GM18868 (cell line): Measurements from ENCODE around the gene C10orf67.
"Not testable (repeated sequence)": the region's sequence is repeated elsewhere in the genome, so short reads cannot be mapped to it uniquely, and the experiment has no call there.

ENCODE experiments used
- ATAC-seq: cut with Tn5 transposase; IDR thresholded peaks from one replicate; pipeline ENCODE4 v1.9.1; 2021; ENCODE audit warnings: mild to moderate bottlenecking, moderate library complexity; ENCODE audit not compliant: unreplicated experiment

C10orf67 gene

DNA sequence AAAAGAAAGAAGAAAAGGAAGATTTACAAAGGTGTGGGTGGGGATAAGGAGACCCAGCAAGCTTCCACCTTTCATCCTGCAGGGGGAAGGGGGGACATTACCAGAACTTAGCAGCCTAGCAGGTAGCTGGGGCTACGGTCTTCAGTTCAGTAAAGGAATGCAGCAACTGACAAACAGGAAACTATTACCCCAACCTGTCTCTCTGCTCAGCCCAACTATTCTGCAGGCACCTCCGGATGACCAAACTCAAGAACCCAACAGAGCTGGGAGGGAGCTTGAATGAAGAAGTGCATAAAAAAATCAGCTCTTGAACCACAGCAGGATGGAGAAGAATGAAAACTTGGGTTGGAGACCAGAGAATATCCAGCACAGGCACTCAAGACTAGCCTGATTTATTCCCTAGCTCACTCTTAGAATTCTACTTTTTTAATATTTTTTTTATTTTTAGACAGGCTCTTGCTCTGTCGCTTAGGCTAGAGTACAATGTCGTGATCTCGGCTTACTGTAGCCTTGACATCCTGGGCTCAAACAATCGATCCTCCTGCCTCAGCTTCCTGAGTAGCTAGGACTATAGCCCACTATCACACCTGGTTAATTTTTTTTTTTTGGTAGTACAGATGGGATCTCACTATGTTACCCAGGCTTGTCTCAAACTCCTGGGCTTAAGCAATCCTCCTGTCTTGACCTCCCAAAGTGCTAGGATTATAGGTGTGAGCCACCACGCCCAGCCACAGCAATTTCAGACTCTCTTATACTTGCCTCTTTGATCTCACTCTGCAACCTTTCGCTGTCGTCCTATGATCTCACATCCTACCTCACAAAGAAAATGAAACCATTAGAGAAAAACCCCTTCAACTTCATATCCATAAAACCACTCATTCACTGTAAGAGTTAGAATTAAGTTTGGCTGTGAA is 18.5 kb upstream of the C10orf67 start:
- ATAC-seq: peak; percentile 52

DNA sequence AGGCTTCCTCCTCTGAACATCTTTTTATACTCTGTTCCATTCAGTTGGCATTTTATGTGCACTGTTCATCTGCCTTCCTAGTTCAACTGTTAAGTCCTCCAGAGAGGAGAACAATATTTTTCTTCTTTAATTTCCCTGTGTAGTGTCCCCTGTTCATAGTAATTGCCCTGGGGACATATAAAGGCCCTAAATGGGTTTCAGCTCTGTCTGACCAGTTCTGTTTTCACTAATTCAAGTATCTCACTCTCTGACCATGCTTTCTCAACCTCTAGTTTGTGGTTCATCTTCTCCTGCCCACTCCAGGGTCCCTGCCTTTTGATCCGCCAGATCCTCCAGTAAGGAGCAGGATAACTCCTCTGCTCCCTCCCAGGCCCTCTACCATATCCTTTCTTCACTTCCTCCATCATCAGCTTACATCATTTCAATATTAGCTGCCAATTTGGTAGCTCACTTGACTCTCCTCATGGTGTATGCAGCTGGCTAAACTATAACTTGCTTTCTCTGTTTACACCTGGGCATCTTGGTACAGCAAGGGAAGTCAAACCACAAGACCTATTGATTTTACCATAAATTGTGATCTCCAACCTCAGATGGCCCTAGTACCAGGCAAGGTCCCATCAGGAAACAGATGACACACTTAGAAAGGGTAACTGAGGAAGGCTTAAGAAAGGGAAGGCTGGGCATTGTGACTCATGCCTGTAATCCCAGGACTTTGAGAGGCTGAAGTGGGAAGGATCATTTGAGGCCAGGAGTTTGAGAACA is 17.7 kb upstream of the C10orf67 start:
- peak; percentile 23 for ATAC-seq

DNA sequence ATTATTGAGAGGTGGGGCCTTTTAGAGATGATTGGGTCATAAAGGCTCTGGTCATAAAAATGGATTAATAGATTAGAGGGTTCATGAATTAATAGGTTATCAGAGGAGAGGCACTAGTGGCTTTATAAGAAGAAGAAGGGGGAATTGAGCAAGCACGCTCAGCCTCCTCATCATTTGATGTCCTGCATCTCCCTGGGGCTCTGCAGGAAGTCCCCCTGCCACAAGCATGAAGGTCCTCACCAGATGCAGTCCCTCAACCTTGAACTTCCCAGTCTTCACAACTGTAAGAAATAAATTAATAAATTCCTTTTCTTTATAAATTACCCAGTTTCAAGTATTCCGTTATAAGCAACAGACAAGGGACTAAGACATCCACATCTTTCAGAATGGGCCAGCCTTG is 17.1 kb upstream of the C10orf67 start:
- no peak for ATAC-seq

DNA sequence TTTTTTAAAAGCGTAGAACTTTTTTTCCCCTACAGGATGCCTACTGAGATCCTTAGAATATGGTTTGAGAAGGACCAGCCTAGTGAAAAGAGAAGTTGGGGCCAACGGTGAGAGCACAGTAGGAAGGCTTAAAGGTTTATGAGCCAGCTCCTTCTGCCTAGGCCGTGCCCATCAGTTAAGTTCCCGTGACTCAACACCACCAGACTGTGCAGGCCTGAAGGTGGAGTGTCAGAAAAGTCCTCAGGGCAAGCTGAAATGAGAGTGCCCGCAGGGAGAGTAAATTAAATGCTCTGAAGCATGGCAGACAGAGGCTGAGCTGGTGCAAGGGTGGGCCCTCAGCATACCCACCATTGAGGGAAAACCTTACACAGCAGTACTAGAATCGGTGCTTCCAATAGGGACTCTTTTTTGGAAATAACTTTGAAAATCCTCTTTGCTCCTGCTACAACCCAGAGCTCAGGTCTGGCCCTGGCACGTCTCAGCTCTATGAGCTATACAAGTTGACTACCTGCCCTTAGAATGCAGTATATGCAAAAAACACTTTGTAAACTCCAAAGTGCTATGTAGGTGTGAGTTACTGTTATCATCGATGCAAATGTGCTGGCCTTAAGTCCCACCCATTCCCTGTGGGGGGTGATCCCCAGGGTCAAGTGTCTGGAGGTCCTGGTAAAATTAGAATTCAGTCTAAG is 15.2 kb upstream of the C10orf67 start:
- no peak for ATAC-seq

DNA sequence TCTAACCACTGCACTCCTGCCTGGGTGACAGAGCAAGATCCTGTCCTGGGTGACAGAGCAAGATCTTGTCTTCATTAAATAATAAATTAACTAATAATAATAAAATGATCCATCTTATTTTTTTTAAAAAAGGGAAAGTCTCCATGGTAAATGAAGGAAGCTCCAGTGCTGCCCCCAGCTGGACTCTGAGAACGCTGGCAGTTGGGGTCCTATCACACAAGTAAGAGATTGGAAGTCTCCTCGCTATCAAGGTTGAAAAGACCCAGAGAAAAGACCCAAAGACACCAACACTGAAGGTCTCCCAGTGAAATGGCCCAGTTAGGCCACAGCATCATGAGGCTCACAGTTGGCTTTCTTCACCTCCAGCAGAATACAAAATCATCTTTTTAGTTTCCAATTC is 13.8 kb upstream of the C10orf67 start:
- ATAC-seq: no peak

DNA sequence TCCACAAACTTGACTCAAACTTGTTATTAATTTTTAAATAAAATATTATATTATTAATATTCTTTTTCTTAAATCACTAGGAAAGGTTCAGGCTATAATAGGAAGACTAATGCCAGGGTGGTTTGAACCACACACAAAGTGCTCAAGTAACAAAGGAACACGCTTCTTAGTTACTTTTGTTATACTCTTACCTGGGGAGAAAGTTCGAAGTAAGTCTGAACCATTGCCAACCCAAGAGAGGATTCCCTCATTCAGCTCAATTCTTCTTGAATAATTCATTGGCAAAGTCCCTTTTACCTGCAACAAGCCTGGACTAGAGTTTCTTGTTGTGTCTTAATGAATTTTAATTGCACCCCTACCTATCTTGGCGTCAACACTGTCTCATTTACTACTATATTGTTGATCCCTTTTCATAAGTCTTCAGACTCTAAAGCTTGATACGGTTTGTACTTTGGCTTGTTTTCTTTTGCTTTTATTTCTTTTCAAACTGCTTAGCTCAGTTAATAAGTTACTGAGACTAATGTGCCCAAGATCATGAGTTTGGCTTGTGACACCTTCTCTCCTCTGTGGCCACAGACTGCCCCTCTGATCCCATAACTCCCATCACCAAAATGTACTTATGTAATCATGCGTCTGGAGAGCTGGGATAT is 10.2 kb upstream of the C10orf67 start:
- ATAC-seq: no peak

DNA sequence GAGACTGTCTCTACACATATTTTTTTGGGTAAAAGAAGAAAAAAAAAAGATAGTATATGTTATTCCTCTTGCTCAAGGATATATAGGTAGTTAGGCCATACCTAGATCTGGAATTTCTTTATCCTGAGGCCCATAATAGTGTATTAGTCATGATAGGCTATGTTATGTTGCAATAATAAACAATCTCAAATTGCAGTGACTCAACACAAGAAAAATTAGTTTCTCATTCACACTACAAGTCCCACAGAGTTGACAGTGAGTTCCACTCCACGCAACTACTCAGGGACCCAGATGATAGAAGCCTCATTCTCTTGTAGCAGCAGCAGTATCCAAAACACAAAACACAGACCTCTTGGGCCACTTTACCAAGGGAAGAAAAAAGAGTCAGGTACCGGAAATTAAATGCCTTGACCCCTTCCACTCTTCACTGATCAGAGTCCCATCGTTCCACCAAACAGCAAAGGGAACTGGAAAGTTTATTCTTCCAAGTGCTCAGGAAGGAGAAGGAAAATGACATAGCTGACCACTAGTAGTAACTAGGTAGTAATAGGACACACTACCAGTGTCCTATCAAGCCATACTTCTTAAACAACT is 7.4 kb upstream of the C10orf67 start:
- no peak for ATAC-seq

DNA sequence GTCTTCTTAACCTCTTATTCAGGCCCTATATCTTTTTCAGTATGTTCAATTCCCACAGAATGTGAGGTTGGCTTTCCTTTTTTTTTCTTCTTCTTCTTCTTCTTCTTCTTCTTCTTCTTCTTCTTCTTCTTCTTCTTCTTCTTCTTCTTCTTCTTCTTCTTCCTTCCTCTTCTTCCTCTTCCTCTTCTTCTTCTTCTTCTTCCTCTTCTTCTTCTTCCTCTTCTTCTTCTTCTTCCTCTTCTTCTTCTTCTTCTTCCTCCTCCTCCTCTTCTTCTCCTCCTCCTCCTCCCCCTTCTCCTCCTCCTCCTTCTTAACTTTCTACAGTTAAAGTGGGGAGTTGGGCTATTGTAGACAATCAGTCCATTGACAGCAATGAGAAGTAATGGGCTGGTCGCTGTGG is 6.1 kb upstream of the C10orf67 start:
- not testable (repeated sequence) for ATAC-seq

DNA sequence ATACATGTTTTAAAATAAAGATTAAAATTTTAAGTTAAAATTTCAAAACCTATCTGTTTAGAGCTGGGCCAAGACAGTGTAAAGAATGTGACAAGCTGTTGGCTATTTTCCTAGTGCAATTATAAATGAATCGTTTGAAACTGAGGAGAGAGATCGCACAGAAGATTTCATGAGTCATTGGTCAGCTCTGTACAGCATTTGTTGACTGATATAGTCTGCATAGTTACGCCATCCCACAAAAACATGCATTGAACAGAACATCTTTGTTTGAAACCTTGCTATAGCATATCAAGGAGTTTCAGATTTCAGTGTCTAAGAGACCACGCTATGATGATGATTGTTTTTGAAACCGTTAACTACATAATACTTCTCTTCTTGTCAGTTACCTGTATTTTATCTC is 1.3 kb upstream of the C10orf67 start:
- peak; percentile 65 for ATAC-seq

DNA sequence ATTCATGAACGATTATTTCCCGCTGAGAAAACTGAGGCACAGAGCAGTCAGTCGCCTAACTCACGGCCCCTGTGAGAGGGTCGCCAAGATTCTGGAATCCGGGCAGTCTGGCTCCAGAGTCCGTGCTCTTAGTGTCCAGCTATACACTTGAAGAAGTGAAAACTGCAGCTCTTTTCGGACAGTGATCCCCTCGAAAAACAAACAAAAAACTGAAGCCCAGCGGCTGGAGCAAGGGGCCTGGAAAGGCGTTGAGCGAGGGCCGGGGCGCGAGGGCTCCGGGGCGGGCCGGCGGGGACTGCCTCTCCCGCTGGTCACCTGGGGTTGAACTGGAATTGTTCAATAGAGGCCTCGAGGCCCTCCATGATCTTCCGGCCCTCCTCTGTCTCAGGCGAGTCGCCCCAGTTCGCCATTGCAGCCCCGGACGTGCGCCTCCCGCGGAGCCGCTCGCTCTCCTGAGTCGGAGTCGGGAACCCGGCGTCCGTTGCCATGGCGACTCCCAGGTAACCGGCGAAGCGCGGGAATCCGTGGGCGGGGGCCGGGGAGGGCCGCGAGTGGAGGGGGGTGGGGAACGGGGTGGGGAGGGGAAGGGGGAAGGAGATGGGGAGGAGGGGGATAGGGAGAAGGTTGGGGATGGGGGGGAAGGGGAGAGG is 881 bp downstream of the C10orf67 start:
- no peak for ATAC-seq

DNA sequence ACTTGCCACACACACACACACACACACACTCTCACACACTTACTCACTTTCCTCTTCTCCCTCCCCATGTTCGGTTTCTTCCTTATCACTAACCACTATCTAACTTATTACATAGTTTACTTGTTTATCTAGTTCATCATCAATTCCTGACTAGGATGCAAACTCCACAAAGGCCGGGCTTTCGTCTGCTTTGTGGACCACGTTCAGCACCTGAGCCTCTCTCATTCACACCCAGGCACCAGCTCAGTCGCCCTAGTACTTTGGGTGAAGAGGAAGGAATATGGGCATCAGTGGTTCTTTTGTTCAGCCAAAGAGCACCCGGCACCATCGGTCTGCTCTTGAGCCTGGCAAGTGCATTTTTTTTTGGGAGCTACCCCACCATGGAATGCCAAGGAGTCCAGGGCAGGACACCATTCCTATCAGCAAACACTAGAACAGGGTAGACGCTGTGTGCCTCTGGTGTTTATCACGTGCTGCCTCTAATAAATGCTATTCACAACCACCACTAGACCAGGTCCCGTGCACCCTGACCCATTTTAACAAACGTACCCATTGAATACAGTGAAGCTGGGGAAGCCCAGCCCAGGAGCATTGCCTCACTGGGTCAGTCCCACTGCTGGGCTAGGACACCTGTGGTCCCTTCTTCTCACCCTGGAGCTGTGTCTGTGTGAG is 2.2 kb downstream of the C10orf67 start:
- ATAC-seq: no peak

DNA sequence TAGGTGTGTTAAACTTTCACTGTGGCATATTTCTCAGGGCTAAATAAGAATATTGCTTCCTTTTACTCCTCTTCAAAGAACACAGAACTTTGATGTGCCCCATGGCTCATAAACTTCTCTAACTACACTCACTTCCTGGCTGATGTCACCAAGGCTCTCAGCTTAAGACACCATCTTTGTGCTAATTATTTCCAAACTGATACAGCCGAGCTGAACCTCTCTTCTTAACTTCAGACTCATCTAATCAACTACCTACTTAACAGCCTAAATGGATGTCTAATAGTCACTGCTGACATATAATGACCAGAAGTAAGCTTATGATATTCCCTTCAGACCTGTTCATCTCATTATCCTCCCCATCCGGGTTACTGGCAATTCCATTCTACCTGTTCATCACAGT is 3.6 kb downstream of the C10orf67 start:
- no peak for ATAC-seq

DNA sequence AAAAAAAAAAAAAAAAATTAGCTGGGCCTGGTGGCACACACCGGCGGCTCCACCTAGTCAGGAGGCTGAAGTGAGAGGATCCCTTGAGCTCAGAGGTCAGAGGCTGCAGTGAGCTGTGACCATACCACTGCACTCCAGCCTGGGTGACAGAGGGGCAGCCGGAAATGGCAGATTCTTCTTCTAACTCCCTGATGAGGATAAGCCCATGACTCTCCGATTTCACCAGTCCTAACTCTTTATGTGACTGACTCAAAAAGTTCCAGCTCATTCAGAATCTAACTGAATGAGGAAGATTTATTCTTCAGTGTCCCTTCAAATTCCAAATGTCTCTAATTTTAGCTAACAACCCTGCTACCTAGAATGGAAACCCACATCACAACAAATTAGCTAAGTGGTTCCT is 4.2 kb downstream of the C10orf67 start:
- no peak for ATAC-seq

DNA sequence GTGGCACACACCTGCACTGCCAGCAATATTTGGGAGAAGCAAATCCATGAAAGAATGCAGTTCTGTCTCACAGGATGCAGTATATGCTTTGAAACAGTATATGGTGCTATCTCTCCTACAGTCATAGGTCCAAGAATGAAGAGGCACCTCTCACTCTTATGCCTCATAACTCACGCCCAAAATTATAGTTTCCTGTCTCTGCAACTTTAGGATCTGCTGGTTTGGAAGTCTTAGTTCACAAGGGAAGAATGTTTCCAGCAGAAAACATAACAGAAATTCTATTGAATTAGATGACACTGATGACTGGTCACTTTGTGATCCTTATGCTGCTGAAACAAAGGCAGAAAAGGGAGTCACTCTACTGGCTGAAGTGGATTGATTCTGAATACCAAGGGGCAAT is 5.7 kb downstream of the C10orf67 start:
- ATAC-seq: no peak

DNA sequence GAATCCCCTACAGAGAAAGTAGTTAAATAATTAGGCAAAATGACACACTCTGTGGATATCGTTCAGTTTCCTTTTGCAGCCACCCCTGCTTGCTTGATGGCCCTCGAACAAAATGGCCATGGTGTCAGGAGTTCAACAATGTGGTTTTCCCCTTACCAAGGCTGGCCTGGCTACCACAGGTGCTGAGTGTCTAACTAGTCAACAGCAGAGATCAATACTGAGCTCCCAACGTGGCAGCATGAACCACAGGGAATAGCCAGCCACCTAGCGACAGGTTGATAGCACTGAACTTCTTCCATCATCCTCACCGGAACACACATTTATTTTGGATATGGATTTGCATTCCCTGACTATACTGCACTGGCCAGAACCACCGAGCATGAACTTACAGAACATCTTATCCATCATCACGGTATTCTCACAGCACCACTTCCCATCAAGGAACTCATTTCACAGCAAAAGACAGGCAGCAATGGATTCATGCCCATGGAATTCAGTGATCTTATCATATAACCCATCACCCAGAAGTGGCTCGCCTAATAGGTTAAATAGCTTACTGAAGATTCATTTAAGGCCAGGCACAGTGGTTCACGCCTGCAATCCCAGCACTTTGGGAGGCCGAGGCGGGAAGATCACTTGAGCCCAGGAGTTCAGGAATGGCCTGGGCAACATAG is 6.3 kb downstream of the C10orf67 start:
- no peak for ATAC-seq

DNA sequence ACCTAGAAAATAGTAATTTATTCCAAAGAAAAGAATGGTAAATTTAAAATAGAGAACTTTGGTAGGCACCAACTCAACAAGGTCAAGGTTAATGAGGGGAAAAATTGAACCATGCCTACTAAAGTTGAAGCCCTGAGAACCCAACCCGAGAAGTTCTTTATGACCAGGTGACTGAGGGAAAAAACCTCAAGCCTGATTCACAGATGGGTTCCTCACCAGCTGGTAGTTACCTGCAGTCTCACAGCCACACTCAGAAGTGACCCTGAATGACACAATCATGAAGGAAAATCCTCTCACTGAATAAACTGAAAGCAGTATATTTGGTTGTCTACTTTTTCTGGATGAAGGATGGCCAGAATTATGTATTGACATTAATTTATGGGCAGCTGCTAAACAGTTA is 7.0 kb downstream of the C10orf67 start:
- no peak for ATAC-seq

DNA sequence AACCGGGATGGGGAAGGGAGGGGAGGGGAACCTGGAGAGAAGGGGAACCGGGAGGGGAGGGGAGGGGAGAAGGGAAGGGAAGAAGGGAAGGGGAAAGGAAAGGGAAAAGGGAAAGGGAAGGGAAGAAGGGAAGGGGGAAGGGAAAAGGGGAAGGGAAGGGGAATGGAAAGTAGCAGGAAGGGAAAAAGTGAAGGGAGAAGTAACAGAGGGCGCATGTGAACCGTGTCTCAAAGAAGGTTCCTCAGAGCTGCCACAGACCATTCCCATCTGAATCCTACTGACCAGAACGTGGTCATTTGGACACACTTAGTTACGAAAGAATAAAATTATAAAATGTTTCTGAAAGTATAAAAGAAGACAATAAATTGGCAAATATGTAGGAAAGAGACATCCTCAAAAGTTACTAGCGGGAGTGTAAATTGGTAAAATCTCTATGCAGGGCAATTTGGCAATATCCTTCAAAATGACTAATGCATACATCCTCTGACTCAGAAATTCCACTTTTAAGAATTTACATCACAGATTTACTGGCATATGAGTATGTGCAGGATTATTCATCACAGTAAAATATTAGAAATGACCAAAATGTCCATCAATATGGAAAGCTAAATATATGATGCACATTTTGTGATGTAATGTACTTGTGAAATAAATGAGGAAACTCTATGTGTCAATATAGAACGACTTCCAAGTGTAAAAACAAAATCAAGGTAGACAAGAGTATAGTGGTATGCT is 12.9 kb downstream of the C10orf67 start:
- ATAC-seq: no peak

DNA sequence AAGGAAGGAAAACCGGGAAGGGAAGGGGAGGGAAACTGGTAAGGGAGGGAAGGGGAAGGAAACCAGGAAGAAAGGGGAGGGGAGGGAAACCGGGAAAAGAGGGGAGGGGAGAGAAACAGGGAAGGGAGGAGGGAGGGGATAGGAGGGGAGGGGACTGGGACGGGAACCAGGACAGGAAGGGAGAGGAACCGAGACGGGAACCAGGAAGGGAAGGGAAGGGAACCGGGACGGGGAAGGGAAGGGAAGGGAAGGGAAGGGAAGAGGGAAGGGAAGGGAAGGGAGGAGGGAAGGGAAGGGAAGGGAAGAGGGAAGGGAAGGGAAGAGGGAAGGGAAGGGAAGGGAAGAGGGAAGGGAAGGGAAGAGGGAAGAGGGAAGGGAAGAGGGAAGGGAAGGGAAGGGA is 13.6 kb downstream of the C10orf67 start:
- ATAC-seq: no peak
